ENCODE results near the gene TENM4. TPM values are rescaled to one million over a fixed set of nuclear protein-coding genes. Genes with fewer than 3 reads are reported as not detected.
"Not testable (repeated sequence)": the region's sequence is repeated elsewhere in the genome, so short reads cannot be mapped to it uniquely, and the experiment has no call there.

TENM4 gene
- total RNA-seq, 1 donor from 2014 or later, result 306 TPM

DNA sequence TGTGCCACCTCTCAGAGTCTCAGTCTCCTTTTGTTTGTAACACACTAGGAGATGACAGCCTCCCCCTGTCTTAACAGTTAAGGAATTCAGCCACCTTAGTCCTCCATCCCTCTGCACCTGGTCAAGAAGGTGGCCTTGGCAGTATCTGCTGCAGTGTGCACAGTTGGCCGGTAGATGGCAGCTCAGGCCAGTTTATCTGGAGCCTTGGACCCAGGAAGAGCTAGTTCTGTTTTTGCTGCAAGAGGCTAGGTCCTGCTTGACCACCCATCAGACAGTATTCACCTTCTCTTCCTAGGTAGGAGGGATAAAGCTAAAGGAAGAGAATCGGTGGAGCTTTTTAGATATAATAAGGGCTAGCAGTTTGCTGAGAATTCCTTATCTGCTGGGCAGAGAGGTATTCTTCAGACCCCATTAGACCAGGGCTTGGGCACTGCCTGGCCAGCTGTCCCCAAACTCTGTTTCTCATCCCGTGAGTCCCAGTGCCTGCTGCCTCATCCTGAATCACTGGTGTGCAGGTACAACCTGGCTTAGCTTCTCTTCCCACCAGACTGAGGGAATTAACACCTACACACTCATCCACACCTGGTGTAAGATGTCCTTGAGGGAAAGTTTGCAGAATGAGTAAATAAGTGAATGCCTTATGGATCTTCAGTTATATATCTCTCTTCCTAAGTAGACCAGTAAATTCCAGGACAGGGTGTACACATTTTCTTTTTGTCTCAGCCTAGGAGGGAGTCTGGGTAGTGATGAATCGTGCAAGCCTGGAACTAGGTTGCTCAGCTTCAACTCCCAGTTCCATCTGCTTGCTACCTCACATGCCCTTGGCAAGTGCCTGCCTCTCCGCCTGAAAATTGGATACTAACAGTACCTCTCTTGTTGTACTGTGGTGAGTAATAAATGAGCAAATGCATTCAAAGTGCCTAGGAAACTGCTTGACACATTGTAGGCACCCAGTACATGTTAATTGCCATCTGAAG, 795.3 kb downstream of the TENM4 start:
- peak; percentile 62 for DNase-seq (ENCODE audit: low read depth)

- no peak for DNase-seq (ENCODE audit: low read depth)
These were observed 797.2 kb downstream of the TENM4 start for GRCh38 chr11:78643676-78644056.

DNA sequence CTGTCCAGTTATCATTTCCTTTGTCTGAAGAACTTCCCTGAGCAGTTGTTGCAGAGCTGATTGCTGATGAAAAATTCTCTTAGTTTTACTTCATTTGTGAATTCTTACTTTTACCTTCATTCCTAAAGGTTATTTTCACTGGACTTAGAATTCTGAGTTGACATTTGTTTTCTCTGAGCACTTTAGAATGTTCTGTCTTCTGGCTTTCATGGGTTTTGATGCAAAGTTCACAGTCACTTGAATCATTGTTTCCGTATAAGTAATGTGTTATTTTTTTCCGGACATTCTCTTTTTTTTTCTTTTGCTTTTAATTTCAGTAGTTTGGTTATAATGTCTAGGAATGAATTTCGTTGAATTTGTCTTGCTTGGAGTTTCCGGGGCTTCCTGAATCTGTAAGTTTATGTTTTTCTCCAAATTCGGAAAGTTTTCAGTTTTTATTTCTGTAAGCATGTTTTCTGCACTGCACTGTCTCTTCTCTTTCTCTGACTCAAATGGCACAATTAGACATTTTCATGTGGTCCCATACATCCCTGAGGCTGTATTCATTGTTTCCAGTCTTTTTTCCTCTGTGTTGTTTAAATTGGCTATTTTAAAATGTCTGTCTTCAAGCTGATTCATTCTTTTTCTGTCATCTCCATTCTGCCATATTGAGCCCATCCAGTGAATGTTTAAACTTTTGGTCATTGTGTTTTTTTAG, 797.7 kb downstream of the TENM4 start:
- DNase-seq (ENCODE audit: low read depth), result no peak

- no peak for DNase-seq (ENCODE audit: low read depth)
These were observed 799.3 kb downstream of the TENM4 start for GRCh38 chr11:78641541-78641940.

DNA sequence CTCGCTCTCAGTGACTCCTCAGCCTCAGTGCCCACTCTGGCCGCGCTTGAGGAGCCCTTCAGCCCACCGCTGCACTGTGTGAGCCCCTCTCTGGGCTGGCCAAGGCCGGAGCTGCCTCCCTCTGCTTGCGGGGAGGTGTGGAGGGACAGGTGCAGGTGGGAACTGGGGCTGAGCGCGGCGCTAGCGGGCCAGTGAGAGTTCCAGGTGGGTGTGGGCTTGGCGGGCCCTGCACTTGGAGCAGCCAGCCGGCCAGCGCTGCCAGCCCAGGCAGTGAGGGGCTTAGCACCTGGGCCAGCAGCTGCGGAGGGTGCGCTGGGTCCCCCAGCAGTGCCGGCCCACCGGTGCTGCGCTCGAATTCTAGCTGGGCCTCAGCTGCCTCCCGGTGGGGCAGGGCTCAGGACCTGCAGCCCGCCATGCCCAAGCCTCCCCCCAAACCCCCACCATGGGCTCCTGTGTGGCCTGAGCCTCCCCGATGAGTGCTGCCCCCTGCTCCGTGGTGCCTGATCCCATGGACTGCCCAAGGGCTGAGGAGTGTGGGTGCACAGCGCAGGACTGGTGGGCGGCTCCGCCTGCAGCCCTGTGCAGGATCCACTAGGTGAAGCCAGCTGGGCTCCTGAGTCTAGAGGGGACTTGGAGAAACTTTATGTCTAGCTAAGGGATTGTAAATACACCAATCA, 802.0 kb downstream of the TENM4 start:
- DNase-seq (ENCODE audit: low read depth), result no peak

DNA sequence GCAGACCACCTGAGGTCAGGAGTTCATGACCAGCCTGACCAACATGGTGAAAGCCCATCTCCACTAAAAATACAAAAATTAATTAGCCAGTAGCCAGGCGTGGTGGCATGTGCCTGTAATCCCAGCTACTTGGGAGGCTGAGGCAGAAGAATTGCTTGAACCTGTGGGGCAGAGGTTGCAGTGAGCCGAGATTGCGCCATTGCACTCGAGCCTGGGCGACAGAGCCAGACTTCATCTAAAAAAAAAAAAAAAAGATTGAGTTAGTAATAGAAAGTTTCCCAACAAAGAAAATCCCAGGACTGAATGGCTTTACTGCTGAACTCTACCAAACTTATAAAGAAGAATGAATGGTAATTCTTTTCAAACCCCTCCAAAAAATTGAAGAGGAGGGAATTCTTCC, 803.3 kb downstream of the TENM4 start:
- not testable (repeated sequence) for DNase-seq (ENCODE audit: low read depth)

DNA sequence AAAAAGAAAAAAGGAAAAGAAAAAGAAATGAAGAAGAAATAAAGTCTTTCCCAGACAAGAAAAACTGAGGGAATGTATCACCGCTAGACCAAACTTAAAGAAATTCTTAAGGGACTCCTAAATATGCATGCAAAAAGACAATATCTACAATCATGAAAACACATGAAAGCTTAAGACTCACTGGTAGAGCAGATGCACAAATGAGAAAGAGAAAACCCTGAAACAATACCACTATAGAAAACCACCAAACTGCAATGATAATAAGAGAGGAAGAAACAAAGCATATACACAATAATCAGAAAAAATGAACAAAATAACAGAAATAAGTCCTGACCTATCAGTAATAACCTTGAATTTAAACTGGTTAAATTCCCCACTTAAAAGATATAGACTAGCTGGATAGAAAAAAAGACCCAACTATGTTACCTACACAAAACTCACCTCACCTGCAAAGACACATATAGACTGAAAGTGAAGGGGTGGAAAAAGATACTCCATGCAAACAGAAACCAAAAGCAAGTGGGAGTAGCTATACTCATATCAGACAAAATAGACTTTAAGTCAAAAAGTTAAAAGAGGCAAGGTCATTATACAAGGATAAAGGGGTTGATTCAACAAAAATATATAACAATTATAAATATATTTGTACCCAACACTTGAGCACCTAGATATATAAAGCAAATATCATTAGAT, 804.9 kb downstream of the TENM4 start:
- no peak for DNase-seq (ENCODE audit: low read depth)

GRCh38 chr11:78633516-78634310, 807.1 kb downstream of the TENM4 start:
- no peak for DNase-seq (ENCODE audit: low read depth)

DNA sequence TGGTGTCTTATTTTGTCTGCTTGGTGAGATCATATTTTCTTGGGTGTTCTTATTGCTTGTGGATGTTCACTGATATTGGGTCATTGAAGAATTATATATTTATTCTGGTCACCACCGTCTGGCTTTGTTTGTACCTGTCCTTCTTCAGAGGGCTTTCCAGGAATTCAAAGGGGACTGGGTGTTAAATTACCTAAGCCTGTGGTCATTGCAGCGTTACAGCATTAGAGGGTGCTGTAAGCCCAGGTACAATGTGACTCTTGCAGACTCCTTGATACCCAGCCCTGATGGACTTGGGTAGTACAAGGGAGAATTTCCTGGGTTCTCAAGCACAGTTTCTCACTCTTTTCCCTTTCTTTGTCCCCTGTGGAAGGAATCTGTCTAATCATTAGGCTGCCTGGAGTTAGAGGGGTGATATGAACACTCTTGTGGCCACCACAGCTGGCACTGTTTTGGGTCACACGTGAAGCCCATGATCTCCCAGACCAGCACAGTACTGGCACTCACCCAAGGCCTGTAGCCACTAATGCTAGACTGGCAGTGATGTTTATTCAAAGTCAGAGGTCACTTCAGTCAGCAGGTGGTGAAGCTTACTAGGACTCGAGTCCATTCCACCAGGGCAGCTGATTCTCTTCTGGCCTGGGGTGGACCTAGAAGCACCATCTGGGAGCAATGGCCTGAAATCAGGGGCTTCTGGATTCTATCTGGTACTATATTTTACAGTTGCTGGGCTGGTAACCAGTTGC, 810.1 kb downstream of the TENM4 start:
- DNase-seq (ENCODE audit: low read depth), result no peak

DNA sequence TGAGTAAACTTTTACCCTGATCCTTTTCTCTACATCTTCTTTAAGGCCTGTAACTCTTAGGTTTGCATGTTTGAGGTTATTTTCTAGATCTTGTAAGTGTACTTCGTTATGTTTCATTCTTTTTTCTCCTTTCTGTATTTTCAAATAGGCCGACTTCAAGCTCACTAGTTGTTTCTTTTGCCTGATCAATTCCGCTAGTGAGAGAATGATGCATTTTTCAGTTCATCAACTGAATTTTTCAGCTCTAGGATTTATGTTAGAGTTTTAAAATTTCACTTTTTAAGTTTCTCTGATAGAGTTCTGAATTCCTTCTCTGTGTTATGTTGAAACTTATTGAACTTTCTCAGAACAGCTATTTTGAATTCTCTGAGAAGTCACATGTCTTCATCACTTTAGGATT, 810.7 kb downstream of the TENM4 start:
- DNase-seq (ENCODE audit: low read depth), result no peak

DNA sequence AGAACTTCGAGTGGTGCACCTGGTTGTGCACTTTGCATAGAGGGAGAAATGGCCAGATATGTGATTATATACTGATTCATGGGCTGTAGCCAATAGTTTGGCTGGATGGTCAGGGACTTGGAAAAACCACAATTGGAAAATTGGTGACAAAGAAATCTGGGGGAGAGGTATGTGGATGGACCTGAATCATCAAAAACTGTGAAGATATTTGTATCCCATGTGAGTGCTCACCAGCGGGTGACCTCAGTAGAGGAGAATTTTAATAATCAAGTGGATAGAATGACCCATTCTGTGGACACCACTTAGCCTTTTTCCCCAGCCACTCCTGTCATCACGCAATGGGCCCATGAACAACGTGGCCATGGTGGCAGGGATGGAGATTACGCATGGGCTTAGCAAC, 818.2 kb downstream of the TENM4 start:
- no peak for DNase-seq (ENCODE audit: low read depth)

DNA sequence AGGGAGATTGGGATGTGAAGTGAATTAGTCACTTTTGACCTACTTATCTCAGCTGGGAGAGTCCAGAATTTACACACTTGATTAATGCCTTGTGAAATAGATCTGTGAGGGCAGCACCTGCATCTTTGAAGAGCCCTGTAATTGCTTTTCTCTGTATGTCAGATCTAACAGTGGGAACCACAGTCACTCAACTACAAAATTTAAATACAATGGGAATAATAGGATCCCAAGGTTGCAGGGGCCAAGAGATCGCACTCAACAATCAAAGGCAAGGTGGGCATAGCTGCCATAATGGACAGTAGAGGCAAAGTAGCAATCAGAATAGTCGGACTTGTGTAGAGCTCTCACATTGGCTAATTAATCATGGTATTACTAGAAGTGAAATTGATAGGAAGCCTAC, 820.7 kb downstream of the TENM4 start:
- DNase-seq (ENCODE audit: low read depth), result no peak

DNA sequence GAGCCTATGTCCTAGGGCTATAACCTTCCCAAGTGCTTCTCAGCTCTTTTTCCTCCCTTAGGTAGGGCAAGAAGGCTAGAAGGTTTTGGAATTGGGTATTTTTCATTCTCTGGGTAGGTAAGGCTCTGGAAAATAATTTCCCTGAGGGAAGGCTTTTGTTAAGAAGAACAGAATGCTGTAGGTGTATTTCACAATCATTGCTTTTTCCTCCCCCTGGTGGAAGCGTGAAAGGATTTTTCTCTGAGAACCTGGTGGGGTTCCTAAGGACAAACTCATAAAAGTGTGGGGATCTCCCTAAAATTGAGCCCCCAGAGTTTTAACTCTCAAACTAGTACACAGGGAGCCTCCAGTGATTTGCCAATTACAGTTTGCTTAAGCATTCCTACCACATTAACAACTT, 825.1 kb downstream of the TENM4 start:
- peak; percentile 6 for DNase-seq (ENCODE audit: low read depth)

DNA sequence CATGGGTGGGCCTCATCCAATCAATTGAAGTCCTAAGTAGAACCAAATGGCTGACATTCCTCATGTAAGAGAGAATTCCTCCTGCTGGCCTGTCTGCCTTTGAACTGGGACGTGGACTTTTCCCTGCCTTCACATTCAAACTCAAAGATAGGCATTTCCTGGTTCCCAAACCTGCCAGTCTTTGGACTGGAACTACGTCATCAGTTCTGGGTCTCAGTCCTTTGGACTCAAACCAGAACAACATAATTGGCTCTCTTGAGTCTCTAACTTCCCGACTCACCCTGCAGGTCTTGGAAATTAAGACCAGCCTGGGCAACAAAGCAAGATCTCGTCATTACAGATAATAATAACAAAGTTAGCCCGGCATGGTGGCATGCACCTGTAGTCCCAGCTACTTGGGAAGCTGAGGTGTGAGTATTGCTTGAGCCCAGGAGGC, 827.4 kb downstream of the TENM4 start:
- DNase-seq (ENCODE audit: low read depth), result no peak

DNA sequence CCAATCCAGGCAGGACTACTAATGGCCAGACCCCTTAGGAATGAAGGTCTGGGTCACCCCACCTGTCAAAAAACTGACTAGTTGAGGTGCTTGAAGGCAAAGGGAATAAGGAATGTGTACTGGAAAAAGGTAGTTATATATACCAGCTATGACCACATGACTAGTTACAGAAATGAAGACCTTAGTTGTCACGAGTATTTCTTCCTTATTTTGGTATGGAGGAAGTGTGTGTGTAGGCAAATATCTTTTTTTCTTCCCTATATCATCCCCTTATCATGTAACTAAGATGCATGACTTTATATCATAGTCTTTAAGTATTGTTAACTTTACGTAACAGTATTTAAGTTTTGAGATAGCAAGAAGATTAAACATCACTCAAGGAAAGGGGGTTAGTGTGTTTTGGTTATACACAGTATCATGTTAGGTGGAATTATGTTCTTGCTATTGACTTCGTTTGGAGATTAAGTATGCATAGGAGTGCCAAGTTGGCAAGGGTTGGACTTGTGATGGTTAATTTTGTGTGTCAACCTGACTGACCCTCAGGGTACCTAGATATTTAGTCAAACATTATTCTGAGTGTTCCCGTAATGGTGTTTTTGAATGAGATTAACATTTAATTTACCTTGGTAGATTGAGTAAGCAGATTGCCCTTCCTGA, 828.0 kb downstream of the TENM4 start:
- no peak for DNase-seq (ENCODE audit: low read depth)

DNA sequence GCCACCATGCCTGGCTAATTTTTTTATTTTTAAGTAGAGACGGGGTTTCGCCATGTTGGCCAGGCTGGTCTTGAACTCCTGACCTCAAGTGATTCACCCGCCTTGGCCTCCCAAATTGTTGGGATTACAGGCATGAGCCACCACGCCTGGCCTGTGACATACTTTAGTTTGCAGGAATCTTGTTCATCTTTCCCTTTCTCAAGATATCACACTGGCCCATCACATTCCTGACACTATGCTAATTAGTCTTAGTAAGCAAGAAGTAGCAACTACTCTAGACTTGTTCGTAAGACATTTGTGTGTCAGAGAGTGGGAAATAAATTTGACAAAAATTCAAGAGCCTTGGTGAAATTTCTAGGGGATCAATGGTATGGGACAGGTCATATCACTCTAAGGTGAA, 831.5 kb downstream of the TENM4 start:
- not testable (repeated sequence) for DNase-seq (ENCODE audit: low read depth)

DNA sequence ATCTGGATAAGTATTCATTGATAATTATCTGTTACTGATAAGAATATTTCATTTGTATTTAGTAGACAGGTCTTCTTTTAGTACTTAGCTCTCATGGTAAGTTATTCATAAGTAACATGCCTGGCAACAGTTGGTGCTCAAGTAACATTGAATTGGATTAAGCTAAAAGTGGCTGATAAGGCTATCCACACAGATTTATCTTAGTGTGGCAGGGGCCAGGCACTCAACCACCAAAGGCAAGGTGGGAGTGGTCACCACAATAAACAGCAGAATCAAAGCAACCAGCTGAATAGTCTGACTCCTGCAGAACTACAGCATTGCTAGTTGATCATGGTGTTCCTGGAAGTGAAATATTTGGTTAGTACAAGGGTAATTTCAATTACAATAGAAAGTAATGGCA, 833.1 kb downstream of the TENM4 start:
- no peak for DNase-seq (ENCODE audit: low read depth)

DNA sequence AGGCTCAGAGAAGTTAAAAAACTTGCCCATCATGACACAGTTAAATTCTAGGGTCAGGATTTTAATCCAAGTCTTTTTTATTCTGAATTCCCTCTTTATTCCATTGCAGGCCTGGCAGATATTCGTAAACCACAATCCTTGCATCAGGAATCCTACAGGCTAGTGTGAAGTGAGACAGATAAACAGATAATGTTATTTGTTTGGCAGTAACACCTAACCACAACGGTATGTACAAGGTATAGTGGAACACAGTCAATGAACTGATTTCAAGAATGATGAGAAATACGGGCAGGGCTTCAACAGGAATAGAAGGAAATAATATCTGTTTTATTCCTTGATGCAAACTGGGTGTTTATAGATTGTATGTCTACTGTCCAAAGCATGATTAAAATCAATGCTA, 834.2 kb downstream of the TENM4 start:
- DNase-seq (ENCODE audit: low read depth), result no peak

DNA sequence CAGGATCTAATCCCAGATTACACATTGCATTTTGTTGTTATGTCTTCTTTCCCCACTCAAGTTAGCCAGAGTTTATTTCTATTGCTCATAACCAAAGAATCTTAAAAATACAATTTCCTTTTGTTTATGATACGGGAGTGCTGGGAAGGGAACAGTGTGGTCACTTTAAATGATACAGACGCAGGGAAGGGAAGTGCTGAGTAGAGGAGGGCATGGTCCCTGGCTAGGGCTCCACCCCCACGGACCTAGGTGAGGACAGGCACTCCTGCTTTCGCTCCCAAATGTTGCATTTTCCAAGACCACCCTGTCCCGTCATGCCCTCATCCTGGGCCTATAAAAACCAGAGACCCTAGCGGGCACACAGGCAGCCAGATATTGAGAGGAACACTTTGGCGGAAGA, 835.5 kb downstream of the TENM4 start:
- no peak for DNase-seq (ENCODE audit: low read depth)

GRCh38 chr11:78603792-78604191, 837.0 kb downstream of the TENM4 start:
- no peak for DNase-seq (ENCODE audit: low read depth)
